ENCODE data around the gene PKNOX2. TPM values are rescaled to one million over a fixed set of nuclear protein-coding genes. Genes with fewer than 3 reads are reported as not detected.

PKNOX2 gene
- total RNA-seq, 1 donor from 2014 or later, result 39.9 TPM

DNA sequence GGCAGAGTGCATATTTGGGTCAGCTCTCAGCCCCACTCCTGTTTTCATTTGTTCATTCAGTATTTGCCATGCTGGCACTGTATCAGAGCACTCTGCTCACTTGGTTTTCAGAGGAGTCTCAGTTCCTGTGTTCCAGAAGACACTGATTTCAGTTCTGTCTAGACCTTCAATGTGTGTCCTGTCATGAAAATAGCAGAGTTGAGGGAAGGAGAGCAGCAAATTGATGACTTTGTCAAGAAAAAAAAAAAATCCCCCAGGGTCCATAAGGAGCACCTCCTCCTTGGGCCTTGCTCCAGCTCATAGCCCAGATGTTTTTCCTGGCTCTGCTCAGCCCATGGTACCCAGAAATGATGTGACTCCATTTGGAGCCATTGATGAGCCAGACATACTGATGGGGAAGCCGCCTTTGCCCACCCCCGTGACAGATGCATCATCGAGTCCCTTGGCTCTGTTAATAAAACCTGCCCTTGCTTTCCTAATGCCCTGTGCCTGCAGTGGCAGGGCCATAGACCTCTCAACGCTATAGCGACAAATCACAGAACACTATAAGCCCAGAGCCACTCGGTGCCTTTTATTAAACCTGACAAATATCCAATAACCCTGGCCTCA, 107.0 kb downstream of the PKNOX2 start:
- Mint-ChIP-seq H3K27me3 (no peaks in the 10 kb centered on the region), H3K36me3 (ENCODE audit: insufficient read depth) (no peaks in the 10 kb centered on the region), H3K9me3 (ENCODE audit: low read depth) (no peaks in the 10 kb centered on the region), H3K4me3 (ENCODE audit: low read depth) (no peak overlapping the region), H3K27ac (no peak overlapping the region), H3K4me1 (ENCODE audit: low read depth) (peaks cover 20% of the 10 kb centered on the region)
- TF ChIP-seq, protein P1, sequence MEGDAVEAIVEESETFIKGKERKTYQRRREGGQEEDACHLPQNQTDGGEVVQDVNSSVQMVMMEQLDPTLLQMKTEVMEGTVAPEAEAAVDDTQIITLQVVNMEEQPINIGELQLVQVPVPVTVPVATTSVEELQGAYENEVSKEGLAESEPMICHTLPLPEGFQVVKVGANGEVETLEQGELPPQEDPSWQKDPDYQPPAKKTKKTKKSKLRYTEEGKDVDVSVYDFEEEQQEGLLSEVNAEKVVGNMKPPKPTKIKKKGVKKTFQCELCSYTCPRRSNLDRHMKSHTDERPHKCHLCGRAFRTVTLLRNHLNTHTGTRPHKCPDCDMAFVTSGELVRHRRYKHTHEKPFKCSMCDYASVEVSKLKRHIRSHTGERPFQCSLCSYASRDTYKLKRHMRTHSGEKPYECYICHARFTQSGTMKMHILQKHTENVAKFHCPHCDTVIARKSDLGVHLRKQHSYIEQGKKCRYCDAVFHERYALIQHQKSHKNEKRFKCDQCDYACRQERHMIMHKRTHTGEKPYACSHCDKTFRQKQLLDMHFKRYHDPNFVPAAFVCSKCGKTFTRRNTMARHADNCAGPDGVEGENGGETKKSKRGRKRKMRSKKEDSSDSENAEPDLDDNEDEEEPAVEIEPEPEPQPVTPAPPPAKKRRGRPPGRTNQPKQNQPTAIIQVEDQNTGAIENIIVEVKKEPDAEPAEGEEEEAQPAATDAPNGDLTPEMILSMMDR (IDR thresholded peaks at IDR 0.05; ENCODE audit: unreplicated experiment), result no peak
- DNase-seq (ENCODE audit: low spot score, unreplicated experiment), result no peak

GRCh38 chr11:125272092-125272491, 107.5 kb downstream of the PKNOX2 start:
- no peak for DNase-seq (ENCODE audit: low spot score, unreplicated experiment)
- no peaks in the 10 kb centered on the region for H3K9me3 Mint-ChIP-seq (ENCODE audit: low read depth)
- TF ChIP-seq, protein P1 (IDR thresholded peaks at IDR 0.05; ENCODE audit: unreplicated experiment), result no peak
- H3K27me3 Mint-ChIP-seq, result no peaks in the 10 kb centered on the region
- H3K27ac Mint-ChIP-seq, result no peak overlapping the region
- H3K36me3 Mint-ChIP-seq (ENCODE audit: insufficient read depth), result no peaks in the 10 kb centered on the region
- peaks cover 18% of the 10 kb centered on the region for H3K4me1 Mint-ChIP-seq (ENCODE audit: low read depth)
- no peak overlapping the region for H3K4me3 Mint-ChIP-seq (ENCODE audit: low read depth)

DNA sequence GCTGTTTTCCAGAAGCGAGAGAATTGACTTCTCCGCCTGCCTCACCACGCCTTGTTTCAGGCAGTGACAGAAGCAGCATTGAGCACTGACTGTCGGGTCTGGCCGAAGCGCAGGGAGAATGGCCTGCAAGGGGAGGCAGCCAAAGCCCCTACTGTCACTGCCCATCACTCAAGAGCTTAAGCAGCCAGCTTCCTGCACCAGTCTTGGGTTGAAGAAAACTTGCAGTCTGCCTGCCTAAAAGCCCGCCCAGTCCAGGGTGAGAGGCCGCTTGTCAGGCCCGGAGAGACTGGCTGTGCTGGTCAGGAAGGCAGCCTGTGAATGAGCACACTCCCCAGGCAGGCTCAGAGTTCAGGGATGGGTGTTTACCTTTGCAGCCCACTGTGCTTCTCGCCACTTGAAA, 108.3 kb downstream of the PKNOX2 start:
- peaks cover 18% of the 10 kb centered on the region for H3K4me1 Mint-ChIP-seq (ENCODE audit: low read depth)
- TF ChIP-seq, protein P1 (IDR thresholded peaks at IDR 0.05; ENCODE audit: unreplicated experiment), result no peak
- no peak overlapping the region for H3K4me3 Mint-ChIP-seq (ENCODE audit: low read depth)
- H3K27me3 Mint-ChIP-seq, result no peaks in the 10 kb centered on the region
- H3K9me3 Mint-ChIP-seq (ENCODE audit: low read depth), result no peaks in the 10 kb centered on the region
- no peaks in the 10 kb centered on the region for H3K36me3 Mint-ChIP-seq (ENCODE audit: insufficient read depth)
- no peak for DNase-seq (ENCODE audit: low spot score, unreplicated experiment)
- no peak overlapping the region for H3K27ac Mint-ChIP-seq

DNA sequence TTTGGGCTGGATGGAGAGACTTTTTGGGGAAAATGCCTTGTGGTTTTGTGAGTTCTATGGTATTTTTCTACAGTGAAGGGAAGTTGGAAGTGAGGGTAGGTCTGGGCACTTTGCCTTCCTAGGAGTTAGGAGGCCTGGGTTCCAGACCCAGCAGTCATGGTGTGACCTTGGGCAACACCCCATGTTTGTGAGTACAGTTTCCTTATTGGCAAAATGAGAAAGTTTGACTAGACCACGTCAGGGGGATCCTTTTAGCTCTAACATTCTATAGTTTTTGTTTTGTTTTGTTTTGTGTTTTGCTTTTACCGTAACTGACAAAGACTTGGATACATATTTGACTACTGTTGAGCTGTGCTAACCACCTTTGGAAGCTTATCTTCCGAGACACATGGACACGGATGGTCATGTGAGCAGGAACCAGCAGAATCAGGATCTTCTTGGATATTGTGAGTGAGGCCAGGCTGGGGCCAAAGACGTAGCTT, 109.0 kb downstream of the PKNOX2 start:
- no peak overlapping the region for H3K27ac Mint-ChIP-seq
- H3K36me3 Mint-ChIP-seq (ENCODE audit: insufficient read depth), result no peaks in the 10 kb centered on the region
- TF ChIP-seq, protein P1 (IDR thresholded peaks at IDR 0.05; ENCODE audit: unreplicated experiment), result no peak
- no peak overlapping the region for H3K4me3 Mint-ChIP-seq (ENCODE audit: low read depth)
- peaks cover 14% of the 10 kb centered on the region for H3K4me1 Mint-ChIP-seq (ENCODE audit: low read depth)
- no peaks in the 10 kb centered on the region for H3K27me3 Mint-ChIP-seq
- H3K9me3 Mint-ChIP-seq (ENCODE audit: low read depth), result no peaks in the 10 kb centered on the region
- no peak for DNase-seq (ENCODE audit: low spot score, unreplicated experiment)

DNA sequence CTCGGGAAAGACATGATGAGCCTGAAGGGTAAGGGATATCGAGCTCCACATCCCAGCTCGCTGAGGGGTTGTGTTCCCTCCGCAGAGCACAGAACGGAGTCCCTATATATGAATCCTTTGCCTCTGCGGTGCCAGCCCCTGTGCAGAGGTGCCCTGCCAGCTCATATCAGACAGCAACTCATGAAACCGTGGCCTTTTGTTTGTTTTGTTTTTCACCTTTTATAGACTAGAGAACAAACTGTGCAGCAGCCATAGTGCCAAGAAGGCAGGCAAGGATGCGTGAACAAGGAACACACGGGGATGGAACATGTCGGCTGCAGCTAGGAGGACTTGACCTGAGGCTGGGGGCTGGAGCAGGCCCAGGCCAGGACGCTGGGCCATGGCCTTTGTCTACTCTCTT, 109.8 kb downstream of the PKNOX2 start:
- Mint-ChIP-seq H3K27me3 (no peaks in the 10 kb centered on the region), H3K27ac (no peak overlapping the region), H3K4me1 (ENCODE audit: low read depth) (peaks cover 13% of the 10 kb centered on the region), H3K9me3 (ENCODE audit: low read depth) (no peaks in the 10 kb centered on the region), H3K4me3 (ENCODE audit: low read depth) (no peak overlapping the region), H3K36me3 (ENCODE audit: insufficient read depth) (no peaks in the 10 kb centered on the region)
- DNase-seq (ENCODE audit: low spot score, unreplicated experiment), result no peak
- TF ChIP-seq, protein P1 (IDR thresholded peaks at IDR 0.05; ENCODE audit: unreplicated experiment), result no peak

Data from progenitor cell of endocrine pancreas (in vitro differentiated cells).